AG08396 (cell line): ENCODE data around the gene LRFN2.

ENCODE experiments used
- DNase-seq: peaks from one replicate; pipeline ENCODE4 v3.0.0; 2012; ENCODE audit warnings: low spot score, mixed read lengths

LRFN2 gene

GRCh38 chr6:40476673-40477072, 110.5 kb downstream of the LRFN2 start:
- DNase-seq, result no peak

- DNase-seq, result no peak
These were observed 112.2 kb downstream of the LRFN2 start for GRCh38 chr6:40474937-40475336.

GRCh38 chr6:40473026-40473425, 114.1 kb downstream of the LRFN2 start:
- no peak for DNase-seq

- no peak for DNase-seq
These were observed 114.8 kb downstream of the LRFN2 start for GRCh38 chr6:40472353-40472752.

- DNase-seq, result no peak
These were observed 115.9 kb downstream of the LRFN2 start for GRCh38 chr6:40471243-40471642.

- DNase-seq, result no peak
These were observed 117.8 kb downstream of the LRFN2 start for GRCh38 chr6:40469323-40469722.

- DNase-seq, result no peak
These were observed 120.1 kb downstream of the LRFN2 start for GRCh38 chr6:40466986-40467539.

- no peak for DNase-seq
These were observed 125.5 kb downstream of the LRFN2 start for GRCh38 chr6:40461643-40462042.

- DNase-seq, result no peak
These were observed 126.8 kb downstream of the LRFN2 start for GRCh38 chr6:40460380-40460779.

- no peak for DNase-seq
These were observed 129.9 kb downstream of the LRFN2 start for GRCh38 chr6:40457261-40457660.

- DNase-seq, result no peak
These were observed 130.7 kb downstream of the LRFN2 start for GRCh38 chr6:40456390-40457013.

- no peak for DNase-seq
These were observed 131.3 kb downstream of the LRFN2 start for GRCh38 chr6:40455686-40456389.

GRCh38 chr6:40450483-40450882, 136.7 kb downstream of the LRFN2 start:
- no peak for DNase-seq

- DNase-seq, result no peak
These were observed 142.4 kb downstream of the LRFN2 start for GRCh38 chr6:40444811-40445210.

- no peak for DNase-seq
These were observed 142.9 kb downstream of the LRFN2 start for GRCh38 chr6:40444312-40444711.

- no peak for DNase-seq
These were observed 143.3 kb downstream of the LRFN2 start for GRCh38 chr6:40443842-40444241.

- DNase-seq, result no peak
These were observed 144.6 kb downstream of the LRFN2 start for GRCh38 chr6:40442591-40442990.

GRCh38 chr6:40441150-40441549, 146.0 kb downstream of the LRFN2 start:
- DNase-seq, result no peak

GRCh38 chr6:40440053-40440452, 147.1 kb downstream of the LRFN2 start:
- no peak for DNase-seq

- DNase-seq, result no peak
These were observed 148.0 kb downstream of the LRFN2 start for GRCh38 chr6:40439026-40439800.

- DNase-seq, result no peak
These were observed 148.8 kb downstream of the LRFN2 start for GRCh38 chr6:40438246-40438887.

GRCh38 chr6:40437631-40438030, 149.5 kb downstream of the LRFN2 start:
- no peak for DNase-seq
